Muscle of back (tissue), 13 donors: ENCODE data around the gene BICD1. TPM values are rescaled to one million over a fixed set of nuclear protein-coding genes. Genes with fewer than 3 reads are reported as not detected.
"Not testable (repeated sequence)": the region's sequence is repeated elsewhere in the genome, so short reads cannot be mapped to it uniquely, and the experiment has no call there.

Source experiments
- DNase-seq, 3 donors: peaks; one replicate each; pipeline versions ENCODE4 v3.0.0 to v3.0.0-alpha.2; 2013
- long read RNA-seq, 9 donors: transcript quantifications; one replicate each; lab custom pipeline, GENCODE V29; 2026
- polyA plus RNA-seq, 10 donors: library from polyadenylated mRNA; unstranded; fragments of 120-200 nt; gene quantifications; one replicate each; pipeline ENCODE4 v1.2.1, GENCODE V29; 2013; ENCODE audit not compliant: insufficient read length in 10 of 10

The BICD1 gene
- polyA plus RNA-seq: 10 to 100 TPM in 7 of 10 donors, 1 to 10 TPM in 3; 6.7 to 13.0 (median 10.9) TPM
- long read RNA-seq, donor 1: 0 reads
- long read RNA-seq, donor 2, partial matches to known transcripts: 0 of 2 reads
- long read RNA-seq, donor 2, other reads (novel, unspliced or antisense): 0 of 2 reads
- long read RNA-seq, donor 3: 0 reads
- long read RNA-seq, donor 4, partial matches to known transcripts: 0 of 3 reads
- long read RNA-seq, donor 4, other reads (novel, unspliced or antisense): 0 of 3 reads
- long read RNA-seq, donor 5, partial matches to known transcripts: 0 of 3 reads
- long read RNA-seq, donor 5, other reads (novel, unspliced or antisense): 0 of 3 reads
- long read RNA-seq, donor 6, partial matches to known transcripts: 0 of 2 reads
- long read RNA-seq, donor 6, other reads (novel, unspliced or antisense): 0 of 2 reads
- long read RNA-seq, donor 7, partial matches to known transcripts: 0 of 2 reads
- long read RNA-seq, donor 7, other reads (novel, unspliced or antisense): 0 of 2 reads
- long read RNA-seq, donor 8, full-length matches to known transcripts: 1 of 1 reads
- long read RNA-seq, donor 8, partial matches to known transcripts: 0 of 1 reads
- long read RNA-seq, donor 8, other reads (novel, unspliced or antisense): 0 of 1 reads
- long read RNA-seq, donor 9: 0 reads

- peak; percentile 90 to 96 (median 93) for DNase-seq
Observed at GRCh38 chr12:32106517-32107358, at the start of gene BICD1. BICD1 (plus strand) TSS chr12:32106847; CDS start chr12:32107332, 485 bp downstream.

- DNase-seq: no peak
Observed at GRCh38 chr12:32061033-32061432, 45.6 kb upstream of the BICD1 start.

GRCh38 chr12:32062881-32063280, 43.8 kb upstream of the BICD1 start:
- no peak for DNase-seq

GRCh38 chr12:32063796-32064195, 42.9 kb upstream of the BICD1 start:
- DNase-seq: no peak

- no peak for DNase-seq
Observed at GRCh38 chr12:32066206-32066605, 40.4 kb upstream of the BICD1 start.

GRCh38 chr12:32069071-32069470, 37.6 kb upstream of the BICD1 start:
- DNase-seq: peak in 1 of 3 donors; percentile 26

- DNase-seq: no peak
Observed at GRCh38 chr12:32069731-32070130, 36.9 kb upstream of the BICD1 start.

GRCh38 chr12:32070370-32070769, 36.3 kb upstream of the BICD1 start:
- DNase-seq: no peak

- DNase-seq: no peak
Observed at GRCh38 chr12:32072102-32072501, 34.5 kb upstream of the BICD1 start.

GRCh38 chr12:32074432-32074831, 32.2 kb upstream of the BICD1 start:
- no peak for DNase-seq

GRCh38 chr12:32076941-32077340, 29.7 kb upstream of the BICD1 start:
- no peak for DNase-seq

GRCh38 chr12:32080435-32080834, 26.2 kb upstream of the BICD1 start:
- DNase-seq: no peak

GRCh38 chr12:32083489-32083888, 23.2 kb upstream of the BICD1 start:
- peak in 2 of 3 donors; percentile 24 to 73 for DNase-seq

- no peak for DNase-seq
Observed at GRCh38 chr12:32084017-32084688, 22.5 kb upstream of the BICD1 start.

- no peak for DNase-seq
Observed at GRCh38 chr12:32084753-32085152, 21.9 kb upstream of the BICD1 start.

- DNase-seq: no peak
Observed at GRCh38 chr12:32087306-32087705, 19.3 kb upstream of the BICD1 start.

- DNase-seq: no peak
Observed at GRCh38 chr12:32089156-32089555, 17.5 kb upstream of the BICD1 start.

- no peak for DNase-seq
Observed at GRCh38 chr12:32089586-32089985, 17.1 kb upstream of the BICD1 start.

GRCh38 chr12:32091696-32092095, 15.0 kb upstream of the BICD1 start:
- no peak for DNase-seq

- no peak for DNase-seq
Observed at GRCh38 chr12:32098112-32098511, 8.5 kb upstream of the BICD1 start.

- not testable (repeated sequence) for DNase-seq
Observed at GRCh38 chr12:32099275-32099674, 7.4 kb upstream of the BICD1 start.

- no peak for DNase-seq
Observed at GRCh38 chr12:32100361-32100760, 6.3 kb upstream of the BICD1 start.
